GM19324 (cell line): Measurements from ENCODE around the gene RUNX2.
"Not testable (repeated sequence)": the region's sequence is repeated elsewhere in the genome, so short reads cannot be mapped to it uniquely, and the experiment has no call there.

ENCODE experiments used
- ATAC-seq: cut with Tn5 transposase; IDR thresholded peaks from one replicate; pipeline ENCODE4 v1.9.1; 2021; ENCODE audit warnings: mild to moderate bottlenecking, moderate library complexity; ENCODE audit not compliant: unreplicated experiment, low FRiP score

RUNX2 gene

DNA sequence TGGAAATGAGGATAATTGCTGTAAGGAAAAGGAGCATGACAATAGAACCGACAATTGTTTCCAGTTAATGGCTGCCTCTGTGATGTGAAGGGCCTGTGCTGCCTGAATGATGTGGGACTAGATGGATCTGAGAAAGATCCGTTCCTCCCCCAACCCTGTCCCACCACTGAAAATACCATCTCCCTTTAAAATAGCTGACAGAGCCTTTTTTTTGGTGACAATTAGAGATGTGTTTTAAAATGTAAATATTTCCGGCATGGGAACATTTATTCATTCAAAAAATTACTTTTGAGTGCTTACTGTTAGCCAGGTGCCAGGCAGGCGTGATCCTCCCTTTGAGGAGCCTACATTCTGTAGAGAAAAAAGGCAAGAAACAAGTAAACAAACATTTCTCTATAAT is 122.0 kb downstream of the RUNX2 start:
- no peak for ATAC-seq

DNA sequence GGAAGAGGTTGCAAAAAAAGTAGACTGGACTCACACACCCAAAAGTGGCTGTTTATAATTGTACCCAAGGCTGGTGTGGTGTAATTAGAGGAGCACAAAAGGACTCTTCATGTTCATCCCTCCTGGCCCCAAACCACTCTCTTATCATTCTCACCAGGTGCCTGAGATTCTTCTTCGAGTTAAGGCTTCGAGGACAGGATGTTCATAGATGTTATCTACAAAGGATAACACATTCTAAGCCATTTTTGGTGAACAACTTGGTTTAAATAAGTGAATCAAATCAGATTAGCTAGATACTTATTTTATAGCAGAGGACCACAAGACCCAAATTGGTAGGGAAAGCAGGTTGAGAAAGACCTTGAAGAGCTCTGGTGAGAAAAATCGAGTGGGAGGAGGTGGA is 122.7 kb downstream of the RUNX2 start:
- ATAC-seq: no peak

DNA sequence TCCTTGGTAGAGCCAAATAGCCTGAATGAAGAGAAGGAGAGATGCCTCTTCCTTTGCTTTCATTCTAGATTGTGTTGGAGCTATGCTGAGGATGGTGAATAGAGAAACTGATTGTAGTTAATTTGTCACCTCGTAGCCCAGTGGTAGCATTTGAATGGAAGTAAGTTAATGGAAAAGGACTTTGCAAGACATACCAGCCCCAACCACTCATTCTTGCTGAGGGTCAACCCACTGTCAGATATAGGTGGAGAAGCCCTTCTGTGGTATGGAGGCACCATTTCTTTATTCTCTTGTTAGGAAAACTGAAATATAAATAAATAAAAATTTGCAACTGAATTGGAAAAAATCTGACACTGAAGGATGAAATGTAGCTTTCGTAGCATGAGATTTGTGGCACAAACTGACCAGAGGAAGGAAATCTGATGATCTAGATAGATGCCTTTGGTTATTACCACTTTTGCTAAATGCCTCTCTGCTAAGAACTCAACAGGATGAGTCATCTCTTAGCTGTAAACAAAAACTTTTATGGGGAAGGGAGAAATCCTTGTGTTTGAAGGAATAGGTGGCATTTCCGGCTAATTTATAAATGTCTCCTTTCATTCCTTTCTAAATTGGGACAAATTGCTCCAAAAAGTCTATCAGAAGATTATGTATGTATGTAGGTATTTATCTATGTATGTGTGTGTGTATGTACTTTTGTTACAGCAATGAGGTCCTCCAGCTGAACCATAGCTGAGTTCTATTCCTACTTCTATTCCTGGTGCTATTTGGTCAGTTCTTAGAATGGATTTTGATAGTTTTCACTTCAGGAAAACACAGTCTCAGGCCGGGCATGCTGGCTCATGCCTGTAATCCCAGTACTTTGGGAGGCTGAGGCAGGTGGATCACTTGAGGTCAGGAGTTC is 126.1 kb downstream of the RUNX2 start:
- ATAC-seq: no peak

DNA sequence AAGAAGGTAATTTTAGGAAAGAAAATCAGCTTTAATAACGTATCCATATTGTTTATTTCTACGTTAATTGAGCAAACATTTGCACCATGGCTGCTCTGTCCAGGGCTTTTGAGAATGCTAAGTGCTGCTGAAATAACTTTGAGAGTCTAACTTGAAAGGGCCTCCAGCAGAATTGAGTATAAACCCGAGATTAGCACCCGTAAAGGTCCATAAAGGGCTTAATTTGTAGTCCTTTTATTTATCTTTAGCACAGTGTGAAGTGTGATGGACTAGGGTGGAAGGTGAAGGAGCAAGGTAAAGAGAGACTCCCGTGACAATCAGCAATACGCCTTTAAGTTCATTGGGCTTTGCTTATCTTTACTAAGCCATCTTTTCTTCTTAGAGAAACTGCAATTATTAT is 127.3 kb downstream of the RUNX2 start:
- ATAC-seq: no peak

DNA sequence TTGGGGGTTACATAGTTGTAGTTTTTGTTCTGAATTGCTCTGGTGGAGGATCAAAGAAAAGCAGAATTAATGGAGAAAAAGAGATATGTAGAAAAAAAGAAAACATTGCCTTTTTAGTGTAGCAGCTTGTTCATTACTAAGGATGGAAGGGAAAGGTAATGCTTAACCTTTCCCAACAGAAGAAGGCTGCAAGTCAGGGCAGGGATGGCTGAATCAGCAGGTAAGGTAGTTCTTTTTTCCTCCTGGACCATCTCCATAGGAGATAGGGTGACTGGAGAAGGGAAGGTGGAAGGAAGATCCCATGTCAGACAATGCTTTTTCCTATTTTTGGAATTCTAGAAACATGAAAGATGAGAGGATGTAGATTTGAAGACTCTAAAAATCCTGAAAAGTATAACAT is 129.0 kb downstream of the RUNX2 start:
- ATAC-seq: no peak

DNA sequence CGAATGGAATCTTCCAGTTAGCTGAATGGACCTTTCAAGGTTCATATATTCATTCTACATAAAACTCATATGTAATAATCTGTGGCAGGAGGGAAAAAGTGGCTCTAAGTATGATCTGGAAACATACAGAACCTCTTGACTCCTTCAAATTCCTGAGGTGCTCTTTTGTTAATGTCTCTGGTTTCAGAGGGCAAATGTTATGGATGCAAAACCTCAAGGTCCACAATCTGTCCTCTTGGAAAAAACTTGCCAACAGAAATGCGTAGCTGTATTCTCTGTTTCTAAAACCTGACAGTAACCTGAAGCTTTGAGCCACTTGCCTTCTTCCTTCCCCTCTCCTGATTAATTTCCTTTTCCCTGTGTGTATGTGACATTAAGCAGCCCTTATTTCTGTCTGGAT is 130.5 kb downstream of the RUNX2 start:
- ATAC-seq: no peak

DNA sequence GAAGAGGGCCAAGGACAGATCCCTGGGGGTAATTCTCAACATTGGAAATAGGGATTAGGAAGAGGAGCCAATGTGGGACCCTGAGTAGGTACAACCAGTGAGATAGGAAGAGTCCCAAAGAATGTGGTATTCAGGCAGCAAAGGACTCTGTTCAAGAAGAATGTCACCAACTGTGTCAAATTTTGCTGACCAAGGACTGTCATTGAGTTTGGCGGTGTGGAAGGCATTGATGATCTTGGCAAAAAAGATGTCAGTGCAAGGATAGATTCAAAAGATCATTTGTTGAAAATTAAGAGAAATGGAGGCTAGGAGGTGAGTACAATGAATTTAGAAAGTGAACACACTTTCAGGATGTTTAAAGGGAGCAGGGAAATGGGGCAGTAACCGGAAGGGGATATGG is 132.0 kb downstream of the RUNX2 start:
- ATAC-seq: no peak

DNA sequence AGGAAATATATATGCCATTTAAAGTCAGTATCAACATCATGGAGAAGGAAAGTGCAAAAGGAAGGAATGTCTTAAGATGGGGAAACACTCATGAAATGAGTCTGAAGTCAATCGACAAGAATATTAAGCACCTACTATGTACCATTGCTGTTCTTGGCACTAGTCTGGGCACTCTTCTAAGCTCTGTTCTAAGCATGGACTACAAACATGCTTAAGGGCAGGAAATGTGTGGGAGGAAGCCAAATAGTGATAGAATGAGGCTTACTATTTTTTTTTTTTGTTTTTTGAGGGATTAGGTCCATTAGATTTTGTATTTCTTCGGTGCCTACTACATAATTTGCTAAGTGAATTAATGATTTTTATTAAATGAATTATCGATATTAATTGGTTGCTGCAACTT is 133.4 kb downstream of the RUNX2 start:
- ATAC-seq: no peak

DNA sequence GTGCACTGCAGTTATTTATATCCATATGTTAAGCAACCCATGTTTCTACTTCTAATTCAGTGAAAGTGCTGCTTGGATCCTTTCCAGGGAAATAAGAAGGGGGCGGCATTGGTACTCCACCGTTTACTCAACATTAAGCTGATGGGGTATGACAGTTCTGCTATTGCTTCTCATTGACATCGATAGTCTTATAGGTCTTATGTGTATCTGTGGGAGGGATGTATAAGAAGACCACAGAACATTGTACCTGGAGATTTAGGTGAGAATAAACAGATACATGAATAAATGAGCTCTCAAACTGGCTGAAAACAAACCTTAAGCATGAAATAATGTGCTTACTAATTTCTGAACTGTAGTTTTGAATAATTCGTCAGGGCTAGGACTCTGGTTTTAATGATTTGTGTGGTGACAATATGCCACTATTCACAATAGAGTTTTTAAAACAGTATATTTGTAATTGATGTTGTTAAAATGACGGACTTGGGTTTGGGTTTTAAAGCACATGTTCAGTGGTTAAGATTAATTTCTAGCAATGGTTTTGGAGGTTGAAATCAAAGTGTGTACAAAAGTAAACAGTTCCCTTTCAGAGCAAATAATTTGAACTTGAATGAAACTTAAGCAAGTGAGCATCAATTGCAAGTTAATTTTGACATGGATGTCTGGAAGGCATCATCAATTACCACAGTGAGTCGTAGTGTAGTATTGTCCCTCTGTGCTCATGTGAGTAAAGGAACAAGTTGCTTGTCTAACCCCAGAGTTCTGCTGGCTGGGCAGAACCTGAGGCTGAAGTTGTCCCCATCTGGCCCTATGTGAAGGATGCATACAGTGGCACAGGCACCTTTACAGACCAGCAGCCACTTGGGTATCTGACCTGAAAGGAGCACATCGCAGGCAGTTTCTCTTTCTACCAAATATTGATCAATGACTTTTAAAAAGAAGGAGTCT is 134.3 kb downstream of the RUNX2 start:
- ATAC-seq: no peak

DNA sequence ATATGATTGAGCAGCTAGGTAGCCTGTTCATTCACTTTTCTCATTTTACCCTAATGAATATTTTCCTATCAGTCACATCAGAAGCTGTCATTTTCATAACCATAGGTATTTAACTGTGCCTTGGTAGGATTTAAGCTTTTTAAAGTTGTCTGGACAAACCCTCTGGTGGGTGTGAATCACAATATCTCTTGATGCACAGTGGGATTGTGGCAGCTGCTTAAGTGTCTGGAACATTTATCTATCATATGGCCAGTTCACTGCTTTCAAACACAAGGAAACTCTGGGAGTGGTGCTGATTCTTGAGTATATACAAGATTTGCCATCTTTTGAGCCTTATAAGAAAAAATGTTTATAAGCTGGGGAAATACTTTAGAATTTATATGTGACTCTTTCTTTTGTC is 136.6 kb downstream of the RUNX2 start:
- no peak for ATAC-seq

DNA sequence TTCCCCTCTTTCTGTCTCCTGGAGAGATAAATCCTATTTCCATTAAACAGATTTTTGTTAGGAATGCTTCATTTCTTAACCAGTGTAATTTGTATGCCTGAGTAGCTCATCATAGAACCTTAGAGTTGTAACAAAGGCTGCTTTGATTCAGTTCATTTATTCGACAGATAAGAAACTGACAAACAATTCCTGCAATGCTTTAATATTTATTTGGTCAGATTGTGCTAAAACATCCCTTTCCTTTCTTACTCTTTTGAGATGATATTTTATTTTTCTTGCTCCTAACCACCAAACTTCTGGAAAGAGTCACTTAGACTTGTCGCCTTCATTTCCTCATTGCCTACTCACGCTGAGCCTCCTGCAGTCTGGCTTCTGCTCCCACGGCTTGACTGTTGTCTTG is 138.6 kb downstream of the RUNX2 start:
- no peak for ATAC-seq

DNA sequence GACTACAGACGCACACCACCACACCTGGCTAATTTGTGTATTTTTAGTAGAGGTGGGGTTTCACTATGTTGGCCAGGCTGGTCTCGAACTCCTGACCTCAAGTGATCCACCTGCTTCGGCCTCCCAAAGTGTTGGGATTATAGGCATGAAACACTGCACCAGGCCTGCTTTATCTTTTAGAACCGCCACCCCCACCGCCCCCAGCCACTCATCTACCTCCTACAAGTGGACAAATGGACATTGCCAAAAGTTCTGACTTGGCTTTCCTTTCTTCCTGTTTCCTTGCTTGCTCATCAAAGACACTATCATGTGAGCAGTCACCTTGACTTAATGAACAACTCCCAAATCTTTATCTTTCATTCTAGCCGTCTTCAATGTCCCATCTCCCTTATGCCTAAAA is 139.3 kb downstream of the RUNX2 start:
- ATAC-seq: not testable (repeated sequence)

DNA sequence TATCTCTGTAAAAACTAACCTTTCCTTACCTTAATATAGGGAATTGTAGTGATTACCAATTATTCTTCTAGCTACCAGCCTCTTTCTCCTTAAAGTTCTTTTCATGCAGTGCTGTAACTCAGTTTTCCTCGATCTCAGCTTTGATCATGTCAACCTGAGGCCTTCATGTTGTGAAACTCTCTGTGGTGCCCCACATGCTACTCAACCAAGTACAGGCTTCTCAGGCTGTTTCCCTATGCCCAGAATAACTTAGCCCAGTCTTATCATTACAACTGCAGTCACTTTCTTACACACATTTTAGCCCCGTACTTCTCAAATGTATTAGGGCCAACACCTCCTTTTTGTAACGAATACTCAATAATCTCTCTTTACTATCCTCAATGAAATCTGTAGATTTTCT is 139.7 kb downstream of the RUNX2 start:
- ATAC-seq: no peak

DNA sequence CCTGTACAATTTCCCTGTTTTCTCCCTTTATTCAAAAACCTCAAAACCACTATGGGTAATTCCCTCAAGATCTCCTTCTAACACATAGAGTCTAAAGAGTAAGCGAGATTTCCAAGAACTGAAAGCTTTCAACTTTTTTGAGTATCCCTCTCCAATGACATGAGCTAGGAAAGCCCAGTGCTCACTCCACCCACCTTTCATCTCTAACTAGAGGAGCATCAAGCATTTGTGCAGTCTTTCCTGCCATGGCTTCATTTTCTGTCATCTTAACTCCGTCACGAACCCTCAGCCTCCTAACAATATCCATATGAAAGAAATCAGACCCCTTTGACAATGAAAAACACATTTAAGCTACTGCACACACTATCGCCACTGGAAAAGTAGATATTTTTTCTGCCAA is 141.5 kb downstream of the RUNX2 start:
- ATAC-seq: no peak

DNA sequence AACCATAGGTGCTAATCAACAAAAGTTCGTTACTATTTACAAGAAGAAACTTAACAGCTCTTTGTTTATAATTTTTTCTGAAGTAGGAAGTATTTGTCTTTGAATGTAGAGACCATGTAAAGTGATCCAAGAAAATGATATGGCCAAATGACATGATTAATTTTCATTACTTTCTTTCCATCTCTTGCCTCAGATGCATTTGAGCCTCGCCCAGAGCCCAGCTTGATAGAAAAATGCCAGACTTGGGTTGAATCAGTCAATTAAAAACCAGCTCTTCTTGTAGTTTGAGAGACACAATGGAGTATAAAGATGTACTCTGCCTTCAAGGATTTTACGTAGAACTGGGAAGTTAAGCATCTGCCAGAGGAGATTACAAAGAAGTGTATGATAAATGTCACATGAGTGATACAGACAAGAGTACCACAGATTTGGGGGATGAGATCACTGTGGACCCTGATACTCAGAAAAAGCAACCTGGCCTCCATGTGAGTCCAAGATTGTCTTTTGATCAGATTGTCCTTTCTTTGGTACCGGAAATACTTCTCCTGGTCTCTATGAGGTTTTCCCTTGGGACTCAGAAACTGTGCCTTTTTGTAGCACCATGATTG is 142.1 kb downstream of the RUNX2 start:
- no peak for ATAC-seq

DNA sequence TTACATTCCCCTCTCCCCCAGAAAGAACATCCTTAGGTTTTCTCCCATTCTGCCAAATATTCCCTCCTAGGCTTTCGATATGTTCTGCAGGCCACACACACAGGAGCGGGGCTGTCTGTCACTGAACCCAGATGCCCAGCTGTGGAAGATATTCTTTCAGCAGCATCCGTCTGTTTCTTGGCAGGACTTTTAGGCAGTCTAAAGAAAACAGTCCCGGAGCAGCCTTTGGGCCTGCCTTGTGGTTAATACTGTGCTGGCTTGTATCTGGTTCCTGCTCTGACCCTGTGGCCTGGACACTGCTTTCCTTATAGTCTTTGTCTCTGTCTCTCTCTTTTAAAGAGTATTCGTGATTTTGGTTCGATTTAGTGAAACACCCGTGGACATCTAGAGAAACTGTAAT is 144.3 kb downstream of the RUNX2 start:
- ATAC-seq: no peak

DNA sequence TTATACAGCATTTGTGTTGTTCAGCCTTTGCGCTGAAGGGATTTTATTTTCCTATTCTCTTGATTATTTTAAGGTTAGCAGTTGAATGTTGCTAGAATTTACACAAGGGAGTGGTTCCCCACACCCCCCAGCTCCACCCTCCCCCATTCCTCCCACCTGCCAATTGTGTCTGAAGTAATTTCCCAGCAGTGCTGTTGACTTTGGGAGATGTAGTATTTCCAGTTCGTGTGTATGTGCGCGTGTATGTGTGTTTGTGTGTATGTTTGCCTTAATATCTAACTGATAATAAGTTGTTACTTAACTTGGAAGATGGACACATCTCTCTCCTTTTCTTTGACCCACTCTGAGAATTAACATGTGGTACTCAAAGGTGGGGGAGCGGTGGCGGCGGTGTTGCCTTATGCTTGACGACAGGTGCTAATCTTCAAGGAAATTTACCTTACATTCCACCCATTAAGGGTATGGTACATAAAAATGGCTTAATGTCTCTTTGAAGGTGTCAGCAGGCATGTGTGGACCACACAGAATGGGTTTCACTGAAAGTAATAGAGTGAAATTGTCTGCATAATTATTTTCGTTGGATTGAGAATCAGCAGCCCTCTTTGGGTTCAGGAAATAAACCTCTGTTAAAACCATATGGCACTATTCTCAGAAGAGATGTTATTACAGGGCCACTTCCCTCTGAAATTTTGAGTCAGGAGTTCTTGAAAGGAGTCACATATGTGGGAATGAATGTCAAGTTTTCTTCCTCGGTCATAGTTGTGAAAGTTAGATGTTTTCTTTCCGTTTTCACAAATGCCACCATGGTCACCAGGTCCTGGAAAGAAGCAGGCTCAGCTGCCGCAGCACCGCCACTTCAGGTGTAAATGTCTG is 145.2 kb downstream of the RUNX2 start:
- ATAC-seq: no peak

DNA sequence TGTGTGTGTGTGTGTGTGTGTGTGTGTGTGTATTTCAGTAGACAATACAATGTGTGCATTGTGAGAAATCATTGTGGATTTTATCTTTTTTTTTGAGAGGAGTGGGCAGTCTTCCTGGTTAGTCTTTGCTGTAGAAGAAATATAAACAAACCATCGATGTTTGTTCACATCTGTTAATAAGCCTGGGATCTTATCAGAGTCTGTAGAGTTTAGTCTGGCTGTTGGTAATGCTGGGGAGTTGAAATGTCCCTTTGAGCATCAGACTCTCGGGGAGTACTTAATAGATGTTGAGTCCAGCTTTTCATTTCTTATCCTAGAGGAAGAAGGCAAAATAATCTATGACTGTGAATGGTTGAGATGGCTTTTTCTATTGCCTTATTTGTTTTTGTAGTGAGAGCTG is 146.2 kb downstream of the RUNX2 start:
- no peak for ATAC-seq

DNA sequence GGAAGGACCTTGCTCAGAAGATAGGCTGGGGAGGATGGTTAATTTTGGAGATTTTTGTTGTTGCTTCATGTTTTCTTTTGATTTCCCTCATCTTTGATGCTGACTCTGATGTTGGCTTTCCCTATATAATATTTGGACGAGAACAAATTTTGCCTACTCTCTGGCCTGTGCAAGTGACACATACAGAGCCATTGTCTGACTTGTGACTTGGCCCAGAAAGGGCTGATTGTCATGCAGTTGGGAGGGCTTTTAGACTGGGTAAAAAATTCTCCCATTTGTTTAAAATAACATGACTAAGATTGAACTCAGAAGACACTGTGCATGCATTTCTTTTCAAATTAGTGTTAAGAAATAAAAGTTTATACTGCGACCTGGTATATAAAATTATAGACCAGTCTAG is 148.2 kb downstream of the RUNX2 start:
- ATAC-seq: no peak

DNA sequence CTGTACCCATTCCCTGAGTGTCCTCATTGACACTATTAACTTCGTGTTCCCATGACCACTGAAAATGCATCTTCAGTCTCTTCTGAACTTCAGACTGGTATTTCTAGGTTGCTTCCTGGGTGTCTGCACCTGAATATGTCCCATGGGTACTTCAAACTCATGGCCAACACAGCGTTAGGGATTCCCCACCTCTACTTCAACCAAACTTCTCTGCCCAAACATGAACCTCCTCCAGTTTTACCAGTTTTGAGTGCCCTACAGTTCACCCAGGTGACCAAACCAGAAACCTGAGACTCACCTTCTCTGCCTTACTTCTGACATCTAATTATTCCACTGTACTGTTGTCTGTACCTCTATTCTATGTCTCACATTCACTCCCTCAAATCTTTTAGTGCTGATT is 149.1 kb downstream of the RUNX2 start:
- no peak for ATAC-seq
